SKM-1 treated with dmso at 0.1 percent for 144 hours (cell line): ENCODE results near the gene CGB3.

Experiments used
- DNase-seq: peaks from one replicate; lab custom pipeline; 2025; ENCODE audit not compliant: unreplicated experiment; lab: John Stamatoyannopoulos, UW

The CGB3 gene

GRCh38 chr19:49017041-49017665 is 7.0 kb downstream of the CGB3 start, which contains the start of gene LHB:
Gene LHB (minus strand): TSS chr19:49017091. CDS start chr19:49017081, 10 bp downstream.
- no peak for DNase-seq

DNA sequence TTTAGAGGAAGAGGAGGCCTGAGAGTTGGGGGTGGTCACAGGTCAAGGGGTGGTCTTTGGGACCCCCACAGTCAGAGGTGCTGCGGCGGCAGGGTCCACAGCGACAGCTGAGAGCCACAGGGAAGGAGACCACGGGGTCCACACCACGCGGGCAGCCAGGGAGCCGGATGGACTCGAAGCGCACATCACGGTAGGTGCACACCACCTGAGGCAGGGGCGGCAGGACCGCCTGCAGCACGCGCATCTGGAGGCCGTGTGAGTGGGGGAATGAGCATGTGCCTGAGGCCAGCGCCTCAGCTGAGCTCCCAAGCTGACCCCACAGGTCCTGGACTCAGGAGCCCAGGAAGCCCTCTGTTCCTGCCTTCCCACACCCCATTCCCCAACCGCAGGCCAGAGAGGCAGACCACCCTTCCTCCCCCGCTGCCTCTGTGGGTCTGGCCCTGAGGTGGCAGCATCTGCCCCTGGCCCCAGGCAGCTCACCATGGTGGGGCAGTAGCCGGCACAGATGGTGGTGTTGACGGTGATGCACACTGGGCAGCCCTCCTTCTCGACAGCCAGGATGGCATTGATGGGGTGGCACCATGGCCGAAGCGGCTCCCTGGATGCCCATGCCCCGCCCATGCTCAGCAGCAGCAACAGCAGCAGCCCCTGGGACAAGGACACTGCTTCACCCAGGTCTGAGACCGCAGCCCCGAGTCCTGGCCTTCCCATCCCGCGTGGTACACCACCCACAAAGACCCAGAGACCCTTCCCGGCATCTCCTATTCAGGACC is 7.9 kb downstream of the CGB3 start:
- DNase-seq, result no peak

DNA sequence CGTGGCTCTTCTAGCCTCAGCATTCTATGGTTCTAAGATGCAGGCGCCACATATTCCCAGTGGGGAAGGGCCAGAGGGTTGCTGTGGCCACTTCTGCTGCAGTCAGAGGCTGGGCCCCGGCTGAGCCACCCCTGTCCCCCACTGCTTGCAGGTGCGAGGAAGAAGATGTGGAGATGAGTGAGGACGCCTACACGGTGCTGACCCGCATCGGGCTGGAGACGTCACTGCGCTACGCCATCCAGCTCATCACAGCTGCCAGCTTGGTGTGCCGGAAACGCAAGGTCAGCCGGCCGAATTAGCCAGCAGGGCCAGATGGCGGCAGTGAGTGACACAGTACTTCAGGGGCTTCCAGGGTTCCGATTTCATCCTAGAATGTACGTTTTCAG is 9.3 kb downstream of the CGB3 start:
- no peak for DNase-seq

DNA sequence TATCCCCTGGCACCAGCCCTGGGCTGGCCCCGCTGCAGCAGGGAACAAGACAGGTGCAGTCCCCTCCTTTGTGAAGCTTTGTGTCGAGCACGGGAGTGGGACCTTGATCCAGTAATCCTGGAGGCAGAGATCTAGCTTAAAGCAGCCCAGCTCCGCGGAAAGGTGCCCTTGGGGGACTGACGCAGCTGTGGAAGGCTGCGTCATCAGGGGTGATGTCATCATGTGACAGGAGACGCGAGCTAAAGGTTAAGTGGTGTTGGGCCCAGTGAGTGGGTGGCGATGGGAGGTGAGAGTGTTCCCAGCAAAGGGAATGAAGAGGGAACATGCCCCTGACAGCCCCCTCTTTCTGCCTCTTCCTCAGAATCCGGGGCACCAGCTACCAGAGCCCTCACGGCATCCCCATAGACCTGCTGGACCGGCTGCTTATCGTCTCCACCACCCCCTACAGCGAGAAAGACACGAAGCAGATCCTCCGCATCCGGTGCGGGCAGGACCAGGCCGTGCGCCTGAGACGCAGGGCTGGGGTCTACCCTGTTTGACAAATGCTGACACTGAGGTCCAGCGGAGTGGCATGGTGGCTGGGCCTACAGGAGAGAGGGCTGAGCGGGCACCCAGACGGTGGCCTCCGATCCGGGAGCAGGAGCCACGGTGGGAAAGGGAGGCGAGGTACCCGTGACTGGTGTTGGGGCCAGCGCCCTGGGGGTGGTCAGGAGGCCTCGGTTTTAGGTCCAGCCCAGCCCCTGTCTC is 9.8 kb downstream of the CGB3 start:
- DNase-seq, result no peak

GRCh38 chr19:49011194-49011593 is 12.9 kb downstream of the CGB3 start:
- DNase-seq, result no peak

- no peak for DNase-seq
These were observed 13.7 kb downstream of the CGB3 start for GRCh38 chr19:49010453-49010852.

- no peak for DNase-seq
These were observed 14.3 kb downstream of the CGB3 start for GRCh38 chr19:49009828-49010227.

DNA sequence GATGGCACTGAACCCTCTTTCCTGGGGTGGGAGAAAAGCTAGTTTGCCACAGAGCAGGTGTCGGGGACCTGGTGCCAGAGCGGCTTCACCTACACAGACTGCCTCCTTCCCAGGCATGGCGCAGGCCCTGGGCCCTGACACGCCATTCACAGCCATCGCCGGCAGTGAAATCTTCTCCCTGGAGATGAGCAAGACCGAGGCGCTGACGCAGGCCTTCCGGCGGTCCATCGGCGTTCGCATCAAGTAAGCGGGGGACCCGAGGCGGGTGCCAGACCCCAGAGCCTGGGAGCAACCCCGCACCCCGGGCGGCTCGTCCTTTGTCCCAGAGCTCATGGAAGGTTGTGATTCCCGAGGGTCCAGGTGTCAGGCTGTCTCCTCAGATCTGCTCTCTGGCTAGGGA is 17.2 kb downstream of the CGB3 start:
- no peak for DNase-seq

DNA sequence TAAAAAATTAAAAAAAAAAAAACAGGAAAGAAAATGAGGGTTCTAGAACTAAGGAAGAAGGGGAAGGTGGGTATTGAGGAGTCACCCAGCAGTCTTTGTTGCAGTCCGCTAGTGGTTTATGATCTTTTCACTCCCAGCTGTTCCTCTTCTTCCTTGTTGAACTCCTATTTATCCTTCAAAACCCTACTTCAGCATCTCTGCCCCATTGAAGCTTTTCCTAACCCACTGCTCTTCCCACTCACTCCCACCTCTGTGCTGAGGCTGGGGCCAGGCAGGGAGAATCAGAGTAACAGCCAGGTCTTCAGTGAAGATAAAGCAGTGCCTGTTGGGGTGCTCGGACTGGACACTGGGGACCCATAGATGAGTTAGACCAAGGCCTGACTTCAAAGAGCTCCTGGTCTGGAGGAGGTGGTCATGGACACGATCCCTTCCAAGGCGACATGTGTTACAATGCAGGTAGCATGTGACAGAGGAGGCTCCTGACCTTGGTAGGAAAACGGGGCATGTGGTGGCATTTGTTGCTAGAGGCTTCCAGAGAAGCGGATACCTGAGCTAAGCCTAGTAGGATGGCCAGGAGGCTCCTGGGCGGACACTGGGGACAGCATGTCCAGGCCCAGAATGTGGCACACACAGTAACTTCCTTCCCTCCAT is 19.0 kb downstream of the CGB3 start:
- no peak for DNase-seq

DNA sequence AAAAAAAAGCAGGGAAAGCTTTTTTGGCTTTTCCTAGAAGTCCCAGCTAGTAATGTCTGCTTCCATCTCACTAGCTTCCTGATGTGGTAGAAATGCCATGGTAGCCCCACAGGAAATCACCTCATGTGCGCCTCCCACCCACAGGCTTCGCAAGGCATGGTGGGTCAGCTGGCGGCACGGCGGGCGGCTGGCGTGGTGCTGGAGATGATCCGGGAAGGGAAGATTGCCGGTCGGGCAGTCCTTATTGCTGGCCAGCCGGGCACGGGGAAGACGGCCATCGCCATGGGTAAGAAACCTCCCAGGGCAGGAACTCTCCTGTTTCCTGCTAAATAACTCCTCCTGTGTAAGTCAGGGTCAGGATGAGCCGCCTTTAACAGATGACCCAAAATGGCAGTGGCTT is 20.0 kb downstream of the CGB3 start:
- no peak for DNase-seq

GRCh38 chr19:48999481-49000325 is 24.4 kb downstream of the CGB3 start:
- DNase-seq, result no peak

GRCh38 chr19:48997972-48998371 is 26.2 kb downstream of the CGB3 start:
- peak; percentile 38 for DNase-seq

DNA sequence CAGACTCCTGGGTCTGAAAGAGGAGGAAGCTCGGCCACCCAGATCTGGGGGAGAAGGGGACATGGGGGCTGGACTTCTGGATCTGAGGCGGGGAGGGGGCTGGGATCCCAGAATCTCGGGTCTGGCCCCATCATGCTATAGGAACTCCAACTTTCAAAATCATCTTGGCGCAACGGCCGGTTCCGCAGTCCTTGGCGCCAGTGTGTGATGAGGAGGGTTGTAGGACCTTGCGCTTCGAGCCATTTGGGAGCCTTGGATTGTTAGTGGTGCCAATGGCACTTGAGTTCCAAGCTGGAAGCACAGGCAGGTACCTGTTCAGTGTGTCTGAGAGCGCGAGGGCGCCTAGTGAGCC is 30.1 kb downstream of the CGB3 start:
- no peak for DNase-seq

GRCh38 chr19:48993175-48994034 is 30.7 kb downstream of the CGB3 start, which contains the start of the genes GYS1 and RUVBL2:
Gene GYS1 (minus strand): TSS chr19:48993309. CDS start chr19:48993112, 197 bp downstream.
Gene RUVBL2 (plus strand): TSS chr19:48993887. CDS start chr19:48993912, 25 bp downstream.
- peak; percentile 95 for DNase-seq

DNA sequence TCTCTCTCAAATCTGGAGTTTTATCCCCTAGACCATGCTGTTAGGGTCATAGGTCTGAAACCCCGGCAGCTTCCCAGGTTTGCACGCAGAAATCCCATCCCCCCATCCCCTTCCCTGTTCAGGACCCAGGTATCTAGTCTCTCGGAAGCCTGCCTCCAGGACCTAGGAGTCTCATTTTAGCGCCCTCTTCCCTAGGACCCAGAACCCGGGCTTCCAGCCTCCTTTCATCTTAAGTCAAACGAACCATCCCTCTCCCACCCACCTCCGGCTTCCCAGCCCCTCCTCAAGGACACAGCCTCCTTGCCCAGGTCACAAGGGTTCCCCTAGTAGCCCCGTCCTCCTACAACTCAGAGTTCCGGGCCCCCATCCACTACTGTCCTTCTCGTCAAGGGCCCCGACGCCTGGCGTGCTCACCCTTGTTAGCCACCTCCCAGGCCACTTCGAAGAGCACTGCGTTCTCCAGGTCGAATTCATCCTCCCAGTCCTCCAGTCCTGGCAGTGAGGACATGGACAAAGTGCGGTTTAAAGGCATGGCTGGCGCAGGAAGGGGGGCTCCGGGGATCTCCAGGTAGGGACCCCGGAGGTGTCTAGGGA is 31.5 kb downstream of the CGB3 start:
- no peak for DNase-seq

DNA sequence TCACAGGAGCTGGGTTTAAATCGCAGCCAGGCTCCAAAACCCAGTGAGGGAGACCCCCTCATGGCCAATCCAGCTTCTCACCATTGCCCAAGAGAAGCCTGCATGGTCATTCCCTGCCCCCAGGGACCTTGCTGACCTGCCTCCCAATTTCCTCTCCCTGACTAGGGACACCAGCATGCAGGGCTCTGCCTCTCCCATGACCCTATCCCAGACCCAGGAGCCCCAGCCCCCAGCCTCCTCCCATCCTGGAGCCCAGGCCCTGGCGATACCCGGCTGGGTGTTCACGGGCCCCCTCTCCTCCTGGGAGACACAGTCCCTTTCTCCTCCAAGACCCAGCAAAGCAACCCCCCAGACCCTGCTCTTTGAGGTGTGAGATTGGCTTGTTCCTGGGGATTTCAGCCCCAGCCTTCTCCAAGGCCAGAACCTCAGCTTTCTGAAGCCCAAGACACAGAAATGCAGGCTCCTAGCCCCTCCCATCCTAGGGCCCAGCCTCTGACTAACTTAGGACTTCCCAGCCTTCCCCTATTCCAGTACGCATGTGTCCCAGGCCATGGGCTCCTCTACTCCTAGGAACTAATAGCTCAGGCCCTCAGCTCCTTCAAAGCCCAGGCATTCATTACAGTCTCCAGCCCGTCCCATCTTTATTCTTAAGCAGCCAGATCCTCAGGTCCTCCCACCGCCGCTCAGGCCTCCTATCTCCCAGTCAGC is 32.1 kb downstream of the CGB3 start:
- DNase-seq, result no peak

DNA sequence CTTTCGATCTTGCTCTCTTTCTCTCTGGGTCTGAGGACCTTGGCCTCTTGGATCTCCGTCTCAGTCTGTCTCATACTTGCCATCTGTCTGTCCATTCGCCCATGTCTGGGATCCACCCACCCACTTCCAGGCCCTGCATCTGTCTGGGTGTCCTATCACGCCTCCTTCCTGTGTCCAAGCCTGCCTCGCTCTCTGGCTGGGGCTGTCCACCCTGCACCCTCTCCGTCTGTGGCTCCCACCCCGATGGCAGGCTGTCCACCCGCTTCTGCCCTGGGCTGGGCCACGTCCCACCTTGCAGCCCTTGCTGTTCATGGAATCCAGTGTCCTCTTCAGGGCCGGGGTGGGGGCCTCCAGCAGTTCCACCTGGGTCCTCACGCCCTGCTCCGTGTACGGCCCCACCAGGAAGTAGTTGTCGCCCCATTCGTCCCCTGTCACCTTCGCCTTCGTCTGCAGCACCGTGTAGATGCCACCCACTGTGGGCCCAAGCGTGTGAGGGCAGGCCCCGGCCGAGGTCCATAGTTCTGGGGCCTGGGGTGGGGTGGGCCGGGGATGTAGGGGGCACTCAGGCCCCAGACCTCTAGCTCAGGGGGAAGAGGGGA is 33.0 kb downstream of the CGB3 start:
- DNase-seq, result no peak

DNA sequence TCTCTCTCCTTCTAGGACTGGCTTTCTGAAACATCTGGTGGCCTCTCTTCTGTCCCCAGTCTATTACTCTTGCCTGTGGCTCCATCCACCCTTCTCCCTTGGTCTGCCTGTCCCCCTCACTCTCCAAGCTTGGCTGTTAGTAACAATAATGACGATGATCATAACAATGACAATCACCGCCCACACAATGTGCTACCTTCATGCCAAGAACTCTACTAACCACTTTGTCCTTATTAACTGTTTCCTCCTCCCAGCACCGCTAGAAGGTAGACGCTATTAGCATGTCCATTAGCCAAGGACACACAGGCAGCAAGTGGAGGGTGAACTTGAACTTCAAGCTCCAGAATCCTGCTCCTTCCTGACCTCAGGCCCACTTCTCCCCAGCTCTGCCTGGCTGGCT is 33.7 kb downstream of the CGB3 start:
- no peak for DNase-seq
